Measurements from ENCODE around the gene SEMA3C.

The SEMA3C gene

DNA sequence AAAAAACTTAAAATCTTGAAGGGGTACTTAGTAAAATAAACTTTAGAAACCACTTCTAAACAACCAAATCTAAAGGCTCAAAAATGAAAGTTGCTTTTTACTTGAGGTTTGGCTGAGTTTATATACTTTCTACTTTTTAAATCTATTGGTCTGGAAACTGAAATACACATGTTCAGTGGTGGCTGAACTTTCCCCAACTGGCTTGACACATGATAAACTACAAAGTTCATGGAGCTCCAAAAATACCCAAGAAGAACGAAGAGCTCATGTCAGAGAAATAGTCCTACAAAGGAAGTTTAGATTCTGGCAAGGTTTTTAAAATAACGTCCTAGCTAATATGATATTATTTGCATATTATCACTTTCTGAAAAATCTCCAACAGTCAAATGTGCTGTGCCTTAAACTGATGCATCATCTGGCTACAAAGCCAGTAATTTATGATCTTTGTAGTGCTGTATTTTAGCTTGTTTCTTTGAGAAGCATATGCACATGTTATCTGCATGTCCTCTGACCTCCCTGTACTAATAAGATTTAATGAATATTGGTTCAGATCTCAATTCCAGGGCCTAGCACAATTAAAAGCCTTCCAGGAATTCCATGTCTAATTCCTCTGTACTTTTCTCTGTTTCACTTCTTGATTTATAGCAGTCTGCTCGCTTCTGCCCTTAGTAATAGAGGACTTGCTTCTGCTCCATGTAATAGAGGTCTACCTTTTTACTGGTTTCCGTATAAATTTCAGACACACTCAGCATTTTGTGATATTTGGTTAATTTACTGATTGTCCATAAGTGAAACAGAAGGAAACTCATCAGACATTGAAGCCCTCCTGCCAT lies 28.2 kb downstream of the SEMA3C start:
- no peak for DNase-seq (ENCODE audit: low read depth in 4 of 4, low spot score in 1 of 4)

DNA sequence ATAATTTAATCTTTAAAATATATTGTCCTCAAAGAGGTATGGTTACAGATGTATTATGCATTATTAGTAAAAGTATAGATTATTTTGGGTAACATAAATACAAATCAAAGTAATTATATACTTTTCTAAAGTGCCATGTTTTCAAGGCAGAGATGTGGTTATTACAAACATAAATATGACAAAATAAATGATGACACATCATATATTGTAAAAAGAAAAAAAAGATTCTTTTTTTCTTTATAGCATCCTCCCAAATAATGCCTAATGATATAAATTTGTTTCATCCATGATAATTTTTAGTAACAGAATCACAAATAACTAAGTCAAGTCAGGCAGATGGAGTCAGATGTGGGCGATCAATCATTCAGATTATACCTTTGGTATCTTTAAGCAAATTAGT lies 29.3 kb downstream of the SEMA3C start:
- DNase-seq (ENCODE audit: low read depth in 4 of 4, low spot score in 1 of 4) = no peak

DNA sequence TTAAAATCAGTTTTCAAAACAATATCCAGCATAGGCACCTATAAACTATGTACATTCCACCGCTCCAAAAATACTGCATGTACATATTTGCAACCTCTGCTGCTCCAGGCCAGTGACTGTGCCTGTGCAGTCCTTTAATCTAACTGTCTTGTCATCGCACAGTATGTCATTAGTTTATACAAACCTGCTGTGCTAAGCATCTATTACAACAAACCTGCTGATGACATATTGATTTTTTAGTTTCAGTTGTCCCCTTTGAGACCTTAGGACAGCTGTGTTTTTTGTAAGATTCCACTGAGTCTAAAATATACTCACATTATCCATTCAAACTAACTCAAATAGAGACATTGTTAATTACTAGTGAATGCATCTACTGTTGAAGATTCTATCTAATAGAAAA lies 33.1 kb downstream of the SEMA3C start:
- no peak for DNase-seq (ENCODE audit: low read depth in 4 of 4, low spot score in 1 of 4)

DNA sequence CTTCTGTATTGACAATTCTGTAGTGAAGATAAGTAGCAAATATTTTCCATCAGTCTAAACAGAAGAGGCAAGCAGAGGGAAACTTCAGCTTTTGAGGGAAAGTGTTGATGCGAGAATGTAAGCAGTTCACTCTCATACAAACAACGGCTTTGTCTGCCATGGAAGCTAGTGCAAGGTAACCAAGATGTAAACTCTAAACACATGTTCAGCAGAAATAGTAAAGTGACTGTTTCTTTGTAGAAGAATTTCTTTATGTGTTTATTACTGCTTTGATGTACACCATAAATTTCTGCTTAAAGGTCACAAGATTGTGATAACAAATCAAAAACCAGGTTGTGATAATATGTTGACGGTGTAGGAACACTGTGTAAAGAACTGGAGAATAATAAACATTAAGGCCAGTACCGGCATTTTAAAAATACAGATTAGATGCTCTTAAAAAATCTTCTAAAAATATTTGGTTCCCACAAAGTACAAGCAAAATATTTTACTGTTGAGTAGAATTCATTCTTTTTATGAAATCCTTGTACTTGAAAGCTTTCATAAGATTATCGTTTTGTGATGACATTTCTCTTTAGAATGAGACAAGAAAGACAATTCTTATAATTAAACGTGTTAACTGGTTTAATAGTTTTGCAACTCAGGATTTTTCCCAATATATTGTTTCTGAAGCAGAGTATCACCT lies 34.2 kb downstream of the SEMA3C start:
- no peak for DNase-seq (ENCODE audit: low read depth in 4 of 4, low spot score in 1 of 4)

DNA sequence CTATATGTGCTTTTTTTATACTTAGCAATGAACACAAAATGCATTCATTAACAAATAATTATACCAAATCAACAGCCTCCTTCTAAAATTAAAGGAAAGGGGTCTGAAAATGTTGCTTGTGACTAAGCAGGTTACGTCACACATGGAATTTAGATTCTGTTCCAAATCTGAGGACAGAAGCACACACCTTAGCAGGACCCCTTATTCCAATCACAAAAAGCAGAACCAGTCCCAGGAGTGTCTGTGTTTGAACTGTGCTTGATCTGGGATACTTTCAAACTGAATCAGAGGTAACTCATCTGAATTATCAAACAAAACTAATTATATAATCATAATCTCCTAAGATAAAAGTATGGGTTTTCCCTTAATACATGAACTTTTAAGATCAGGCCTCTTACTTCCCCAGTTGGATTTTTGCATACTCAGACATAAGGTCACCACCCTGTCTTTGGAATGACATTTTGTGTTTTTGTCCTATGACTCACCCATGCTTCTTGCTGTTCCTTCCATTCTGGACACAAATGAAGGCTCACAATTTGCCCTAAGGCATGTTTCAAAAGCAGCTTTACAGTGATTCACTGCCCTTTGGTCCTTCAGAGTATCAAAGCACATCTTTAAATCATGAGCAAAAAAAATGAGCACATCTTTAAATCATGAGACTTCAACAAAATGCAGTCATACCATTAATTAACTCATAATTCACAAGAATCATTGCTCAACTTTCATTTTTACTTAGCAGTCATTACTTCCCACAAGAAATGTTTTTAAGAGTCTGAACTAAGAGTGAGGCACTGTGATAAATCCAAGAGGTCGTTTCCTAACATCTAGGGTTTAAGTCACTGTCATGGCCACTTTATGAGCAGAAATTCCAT lies 35.5 kb downstream of the SEMA3C start:
- DNase-seq (ENCODE audit: low read depth in 4 of 4, low spot score in 1 of 4) = no peak

DNA sequence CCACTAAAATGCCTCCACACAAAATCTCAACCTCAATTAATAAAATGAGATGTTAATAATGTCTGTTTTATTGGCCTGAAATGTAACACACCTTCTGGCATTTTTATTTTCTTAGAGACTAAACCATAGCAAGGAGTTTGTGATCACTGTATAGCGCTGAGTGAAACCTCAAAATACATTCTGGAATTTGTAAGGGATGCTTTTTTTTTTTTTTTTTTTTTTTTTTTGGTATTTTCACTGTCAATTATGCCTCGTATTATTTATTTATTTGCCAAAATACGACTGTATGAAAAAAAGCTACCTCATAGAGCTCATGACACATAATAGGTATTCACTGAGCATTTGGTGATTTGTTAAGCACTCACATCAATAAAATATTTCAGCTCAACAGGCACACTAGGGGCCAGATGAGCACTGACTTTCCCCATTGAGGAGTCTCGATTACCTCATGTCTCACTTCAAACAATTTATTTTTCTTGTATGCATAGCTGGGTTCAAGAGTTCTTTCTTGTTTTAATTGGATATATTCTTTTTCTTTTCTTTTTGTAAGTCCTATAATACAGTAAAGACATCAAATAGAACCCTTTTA lies 36.5 kb downstream of the SEMA3C start:
- no peak for DNase-seq (ENCODE audit: low read depth in 4 of 4, low spot score in 1 of 4)

DNA sequence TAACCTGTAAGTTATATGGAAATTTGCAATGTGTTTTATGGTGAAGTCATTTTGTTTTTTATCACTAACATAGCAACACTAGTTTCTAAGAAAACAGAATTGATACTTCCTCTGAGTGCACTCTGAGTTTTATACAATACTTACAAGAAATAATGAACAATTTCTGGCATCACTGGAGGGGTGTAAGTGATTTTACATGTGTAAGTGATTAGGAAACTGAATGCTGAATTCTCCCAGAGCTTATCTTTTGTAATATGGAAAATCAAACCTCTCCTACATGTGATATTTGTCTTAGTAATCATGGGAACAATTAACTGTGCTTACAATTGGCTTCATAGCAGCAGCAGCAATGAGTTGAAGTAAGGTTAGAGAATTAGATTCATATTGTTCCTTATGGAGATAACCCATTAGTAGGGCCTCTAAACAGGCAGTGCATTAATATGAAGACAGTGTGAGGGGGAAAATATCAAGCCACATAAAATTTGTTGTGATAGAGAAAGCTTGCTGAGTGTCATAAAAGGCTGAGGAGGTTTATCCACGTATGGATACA lies 37.4 kb downstream of the SEMA3C start:
- no peak for DNase-seq (ENCODE audit: low read depth in 4 of 4, low spot score in 1 of 4)

DNA sequence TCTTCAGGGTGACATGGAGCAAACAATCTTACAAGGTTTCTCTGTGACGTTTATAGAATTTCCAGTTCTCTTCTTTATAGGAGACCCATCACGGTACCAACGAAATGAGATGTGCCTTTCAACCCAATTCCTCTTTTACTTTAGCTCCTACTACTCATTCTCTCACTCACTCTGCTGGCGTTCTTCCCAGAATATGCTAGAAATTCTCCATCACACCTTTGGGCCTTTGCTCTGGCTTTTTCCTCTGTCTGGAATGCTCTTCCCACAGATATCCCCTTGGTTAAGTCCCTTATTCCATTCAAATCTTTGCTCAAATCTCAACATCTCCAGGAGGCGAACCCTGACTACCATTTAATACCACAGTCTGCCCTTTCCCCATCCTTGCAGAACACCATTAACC lies 39.0 kb downstream of the SEMA3C start:
- no peak for DNase-seq (ENCODE audit: low read depth in 4 of 4, low spot score in 1 of 4)

DNA sequence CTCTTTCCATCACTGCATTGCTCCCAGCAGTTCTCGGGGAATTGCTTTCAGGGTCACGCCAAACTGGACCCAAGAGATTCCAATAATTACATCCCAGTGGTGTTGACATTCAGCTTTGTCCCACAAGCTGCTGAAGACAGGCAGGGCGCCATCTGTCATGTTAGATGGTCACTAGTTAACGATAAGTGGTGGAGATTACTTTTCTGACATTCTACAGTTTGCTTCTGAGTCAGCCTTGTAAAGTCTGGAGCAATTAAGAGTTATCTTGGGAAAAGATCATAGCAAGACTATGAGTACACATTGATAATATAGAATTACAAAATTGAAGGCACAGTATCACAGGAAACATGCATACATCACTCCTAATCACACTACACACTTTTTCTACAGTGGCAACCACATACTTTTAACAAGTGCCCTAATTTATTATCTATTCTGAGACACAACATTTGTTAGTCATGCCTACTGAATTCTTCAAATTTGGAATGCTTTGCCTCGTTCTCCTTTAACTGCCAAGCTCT lies 41.9 kb downstream of the SEMA3C start:
- DNase-seq (ENCODE audit: low read depth in 4 of 4, low spot score in 1 of 4) = no peak

DNA sequence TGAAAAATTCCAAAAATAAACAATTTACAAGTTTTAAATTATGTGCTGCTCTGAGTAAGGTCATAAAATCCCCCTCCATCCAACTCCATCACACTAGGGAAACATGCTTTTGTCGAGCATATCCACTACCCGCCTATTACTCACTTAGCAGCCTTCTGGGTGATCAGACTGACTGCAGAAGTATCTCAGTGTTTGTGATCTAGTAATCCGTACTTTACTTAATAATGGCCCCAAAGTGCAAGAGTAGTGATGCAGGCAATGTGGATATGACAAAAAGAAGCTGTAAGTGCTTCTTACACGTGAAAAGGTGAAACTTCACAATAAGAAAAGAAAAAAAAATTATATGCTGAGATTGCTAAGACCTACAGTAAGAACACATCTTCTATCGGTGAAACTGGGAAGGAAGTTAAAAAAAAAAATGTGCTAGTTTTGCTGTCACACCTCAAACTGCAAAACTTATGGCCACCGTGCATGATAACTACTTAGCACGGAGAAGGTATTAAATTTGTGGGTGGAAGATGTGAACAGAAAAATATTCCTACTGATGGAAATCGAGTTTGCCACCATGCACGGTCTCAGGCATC lies 43.2 kb downstream of the SEMA3C start:
- no peak for DNase-seq (ENCODE audit: low read depth in 4 of 4, low spot score in 1 of 4)

DNA sequence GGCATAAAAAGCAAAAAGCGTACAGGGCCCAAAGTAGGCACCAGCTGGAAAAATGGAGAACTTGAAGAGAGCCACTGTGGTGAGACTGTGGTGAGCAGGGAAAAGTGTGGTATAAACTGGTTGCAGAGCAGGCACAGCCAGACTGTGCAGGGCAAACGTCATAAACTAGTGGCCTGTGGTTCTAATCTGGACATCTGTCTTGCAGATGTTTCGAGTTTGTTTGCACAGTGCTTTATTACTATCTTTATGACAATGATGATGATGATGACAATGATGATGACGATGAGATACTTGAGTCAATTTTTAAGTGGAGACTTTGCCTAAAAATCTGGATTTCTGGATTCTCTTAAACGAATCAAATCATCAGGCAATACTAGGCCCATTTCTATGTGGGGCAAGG lies 45.7 kb downstream of the SEMA3C start:
- no peak for DNase-seq (ENCODE audit: low read depth in 4 of 4, low spot score in 1 of 4)

DNA sequence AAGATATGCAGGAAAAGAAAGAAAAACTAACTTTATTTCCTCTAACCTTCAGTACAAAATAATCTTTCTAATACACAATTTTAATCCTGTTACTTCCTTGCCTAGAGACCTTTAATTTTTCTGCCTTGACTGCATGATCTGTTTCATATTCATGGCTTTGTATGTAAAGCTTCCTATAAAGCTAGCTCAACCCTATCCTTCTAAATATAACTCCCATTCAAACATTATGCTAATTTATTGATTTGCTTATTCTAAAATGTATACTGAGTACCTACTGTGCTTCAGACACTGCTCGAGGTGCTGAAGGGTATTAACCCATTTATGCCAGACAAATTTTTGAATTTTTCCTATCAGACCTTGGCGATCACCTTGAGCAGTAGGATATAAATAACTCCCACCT lies 47.6 kb downstream of the SEMA3C start:
- DNase-seq (ENCODE audit: low read depth in 4 of 4, low spot score in 1 of 4) = no peak

DNA sequence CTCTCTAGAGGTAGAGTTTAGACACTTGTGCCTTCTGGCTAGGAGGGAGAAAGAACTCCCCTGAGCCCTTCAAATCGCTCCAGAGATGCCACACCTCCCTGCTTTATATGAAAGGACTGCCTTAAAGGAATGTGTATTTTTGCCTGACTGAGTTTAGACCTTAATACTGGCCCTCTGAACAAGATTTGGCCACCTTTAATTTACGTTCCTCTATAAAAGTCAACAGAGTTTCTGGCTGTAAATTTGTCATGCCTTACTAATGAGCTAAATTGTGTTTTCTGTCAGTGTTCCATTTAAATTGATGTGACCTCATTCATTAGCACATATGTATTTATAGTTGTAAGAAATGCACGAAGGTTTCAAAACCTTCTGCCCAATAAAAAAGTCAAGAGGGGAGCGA lies 48.0 kb downstream of the SEMA3C start:
- no peak for DNase-seq (ENCODE audit: low read depth in 4 of 4, low spot score in 1 of 4)

DNA sequence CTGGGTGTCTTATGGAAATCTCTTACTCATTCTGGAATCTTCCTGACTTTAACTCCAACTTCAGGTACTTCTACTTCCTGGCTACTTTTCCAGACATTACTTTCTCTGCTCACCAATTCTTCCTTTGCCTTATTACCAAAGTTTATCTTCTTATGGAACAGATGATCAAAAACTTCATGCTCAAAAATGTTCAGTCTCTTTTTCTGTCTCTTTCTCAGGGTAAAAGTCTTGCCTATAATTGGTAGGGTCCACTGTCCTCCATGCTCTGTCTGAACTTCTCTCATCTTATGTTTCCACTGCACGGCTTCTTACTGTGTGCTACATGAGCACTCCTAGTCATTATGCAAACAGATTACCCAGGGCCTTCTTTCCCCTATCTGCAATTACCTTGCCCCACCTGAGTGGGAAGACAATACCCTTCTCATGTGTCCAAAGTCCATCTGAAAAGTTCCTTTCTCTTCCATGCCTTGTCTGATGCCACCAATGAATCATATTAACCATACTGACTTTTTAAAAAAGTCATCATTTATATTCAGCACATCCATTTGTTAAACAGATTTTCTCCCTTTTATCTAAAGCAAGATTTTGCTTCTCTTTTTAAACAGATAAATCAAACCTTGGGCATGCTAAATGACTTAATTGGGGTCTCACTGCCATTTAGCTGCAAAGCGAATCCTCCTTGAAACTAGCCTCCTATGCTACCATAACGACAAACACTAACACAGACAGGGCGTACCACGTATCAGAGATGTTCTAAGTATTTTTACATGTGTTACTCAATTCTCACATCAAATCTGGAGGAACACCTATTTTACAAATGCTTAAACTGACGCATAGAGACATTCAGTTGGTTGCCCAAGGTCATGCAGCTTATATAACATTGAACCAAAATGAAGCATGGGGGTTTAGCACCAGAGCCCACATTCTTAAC lies 48.8 kb downstream of the SEMA3C start:
- no peak for DNase-seq (ENCODE audit: low read depth in 4 of 4, low spot score in 1 of 4)

DNA sequence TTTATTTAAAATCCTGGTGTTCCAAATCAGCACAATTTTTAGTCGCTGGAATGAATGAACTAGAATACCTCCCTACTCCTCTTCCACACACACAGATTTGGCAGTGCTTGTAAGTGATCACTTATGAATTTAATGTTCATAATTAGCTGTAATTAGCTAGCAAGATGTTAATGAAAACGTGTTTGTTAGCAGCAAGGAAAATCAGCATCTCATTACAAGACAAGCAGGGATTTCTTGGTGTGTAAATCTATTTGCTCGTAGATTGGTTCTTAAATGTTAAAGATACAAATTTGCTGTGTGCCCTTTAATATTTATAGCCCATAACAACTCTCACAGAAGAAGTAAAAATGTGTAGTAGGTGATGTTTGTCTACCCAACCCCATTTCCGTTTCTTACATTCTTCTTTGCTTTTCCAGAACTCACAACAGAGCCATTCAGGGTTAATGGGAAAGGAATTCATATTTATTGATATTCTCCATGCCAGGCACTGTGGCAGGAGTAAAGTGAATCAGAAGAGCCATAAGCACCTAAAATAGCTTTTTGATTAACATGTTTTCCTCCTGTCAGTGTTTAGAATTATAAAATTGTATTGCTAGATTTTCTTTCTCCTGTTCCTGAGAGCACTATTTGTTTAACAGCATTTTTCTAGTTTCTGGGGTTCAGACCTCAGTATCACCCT lies 49.6 kb downstream of the SEMA3C start:
- no peak for DNase-seq (ENCODE audit: low read depth in 4 of 4, low spot score in 1 of 4)

DNA sequence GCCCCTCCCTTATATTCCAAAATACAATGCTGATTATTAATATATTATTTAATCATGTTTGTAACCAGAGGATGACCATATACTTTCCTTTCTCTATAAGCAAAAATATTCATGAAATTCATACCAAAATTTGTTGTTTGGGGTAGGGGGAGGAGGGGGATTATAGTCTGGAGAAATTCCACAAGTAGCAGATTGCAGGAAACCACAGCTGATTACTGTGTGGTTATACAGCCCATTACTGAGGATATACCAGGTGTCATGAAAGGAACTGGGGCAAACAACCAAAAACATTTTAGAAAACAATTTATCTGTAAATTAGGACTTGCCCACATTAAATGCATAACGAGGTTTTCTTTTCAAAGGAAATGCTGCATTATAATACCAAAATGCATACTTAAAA lies 50.3 kb downstream of the SEMA3C start:
- no peak for DNase-seq (ENCODE audit: low read depth in 4 of 4, low spot score in 1 of 4)

DNA sequence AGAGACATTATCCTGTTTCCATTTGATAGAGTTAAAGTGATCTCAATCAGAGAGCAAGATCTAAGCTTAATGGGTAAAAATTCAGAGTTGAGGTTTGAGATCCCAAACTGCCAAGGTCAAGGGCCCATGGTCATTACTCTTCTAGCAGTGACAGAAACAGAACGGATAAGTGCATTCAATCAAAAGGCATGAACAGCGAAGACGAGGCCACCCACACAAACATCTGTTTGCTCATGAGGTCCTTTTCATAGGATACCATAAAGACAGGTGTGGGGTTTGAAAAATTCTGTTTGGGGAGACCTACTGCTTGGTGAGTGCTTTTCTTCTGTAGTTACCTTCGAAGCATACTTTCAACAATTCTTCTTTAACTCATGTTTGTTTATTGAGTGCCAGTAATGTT lies 58.3 kb downstream of the SEMA3C start:
- DNase-seq (ENCODE audit: low read depth in 4 of 4, low spot score in 1 of 4) = no peak

DNA sequence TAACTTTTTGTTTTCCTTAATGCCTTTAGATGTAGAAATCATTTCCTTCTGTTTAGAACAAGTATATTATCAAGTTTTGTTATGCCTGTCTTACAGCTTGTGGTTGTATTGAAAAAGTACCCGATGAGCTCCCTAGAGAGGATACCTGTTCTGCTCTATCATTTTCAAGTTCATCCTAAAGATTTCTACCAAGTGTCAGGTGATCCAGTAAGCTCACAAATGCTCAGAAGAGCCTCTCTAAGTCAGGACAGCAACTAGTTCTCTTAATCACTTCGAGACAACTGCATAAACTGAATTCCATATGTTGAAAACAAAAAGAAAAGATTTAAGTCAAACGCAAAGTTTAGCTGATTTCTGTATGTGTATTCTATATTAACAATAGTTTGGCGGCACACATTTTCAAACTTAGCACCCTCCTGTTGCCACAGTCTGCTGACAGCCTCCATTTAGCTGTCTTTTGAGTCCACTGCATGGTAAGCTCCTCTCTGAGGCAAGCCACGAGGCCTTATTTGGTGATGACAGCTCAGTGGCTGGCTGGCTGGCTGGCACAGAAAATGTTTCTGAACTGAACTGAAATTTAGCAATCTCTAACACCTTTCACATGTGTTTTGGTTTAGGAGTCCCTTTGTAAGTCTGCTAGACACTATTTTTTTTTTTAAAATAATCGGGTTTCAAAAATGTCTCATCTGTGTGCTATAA lies 59.4 kb downstream of the SEMA3C start:
- DNase-seq (ENCODE audit: low read depth in 4 of 4, low spot score in 1 of 4) = no peak
